Renal pelvis (tissue), 4 donors: ENCODE measurements around the gene ELOVL5. TPM values are rescaled to one million over a fixed set of nuclear protein-coding genes. Genes with fewer than 3 reads are reported as not detected.

Experiments
- DNase-seq: peaks from one replicate; pipeline ENCODE4 v3.0.0-alpha.2; 2013
- polyA plus RNA-seq, 3 donors: library from polyadenylated mRNA; unstranded; fragments of 120-200 nt; gene quantifications; one replicate each; pipeline ENCODE4 v1.2.1, GENCODE V29; 2013; ENCODE audit not compliant: insufficient read length in 3 of 3

The ELOVL5 gene
- polyA plus RNA-seq, 3 donors = 70.7 to 81.0 (median 76.6) TPM

DNA sequence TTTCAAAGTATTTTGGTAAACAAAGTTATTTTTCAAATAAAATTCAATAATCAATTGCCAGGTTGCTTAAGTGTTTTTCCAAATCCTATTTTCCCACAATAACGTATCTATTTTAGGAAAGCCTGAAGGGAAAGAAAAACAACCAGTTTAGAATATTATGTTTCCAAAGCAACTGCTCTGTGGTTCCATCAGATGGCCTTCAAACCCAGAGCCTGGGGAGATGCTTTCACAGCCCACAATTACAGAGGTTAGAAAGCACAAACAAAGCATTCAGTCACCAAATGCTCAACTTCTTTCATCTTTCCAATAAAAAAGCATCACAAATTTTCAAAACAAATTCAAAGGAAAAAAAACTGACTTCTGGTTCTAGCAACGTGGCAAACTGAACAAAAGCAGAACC lies 66.0 kb downstream of the ELOVL5 start:
- DNase-seq = no peak

DNA sequence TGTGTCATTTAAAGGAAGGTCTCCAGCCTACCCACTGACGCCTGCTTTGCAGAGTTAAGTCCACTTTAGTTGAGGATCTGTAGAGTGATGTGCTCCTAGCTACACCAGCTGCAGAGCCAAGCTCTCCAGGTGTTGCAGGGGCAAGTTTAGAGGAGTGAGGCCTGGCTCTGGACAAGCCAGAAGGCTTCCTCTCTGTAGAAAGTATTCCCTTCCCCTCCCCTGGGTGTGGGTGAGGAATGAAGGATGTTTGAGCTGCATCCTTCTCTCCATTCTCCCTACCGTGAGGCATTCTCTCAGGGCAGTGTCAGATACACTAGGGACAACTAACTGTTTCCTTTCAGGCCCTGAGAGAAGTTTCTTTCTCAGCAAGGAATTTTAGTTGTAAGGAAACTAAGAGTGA lies 66.5 kb downstream of the ELOVL5 start:
- DNase-seq = no peak

- DNase-seq = no peak
Measured at GRCh38 chr6:53281518-53282215, 67.1 kb downstream of the ELOVL5 start.

DNA sequence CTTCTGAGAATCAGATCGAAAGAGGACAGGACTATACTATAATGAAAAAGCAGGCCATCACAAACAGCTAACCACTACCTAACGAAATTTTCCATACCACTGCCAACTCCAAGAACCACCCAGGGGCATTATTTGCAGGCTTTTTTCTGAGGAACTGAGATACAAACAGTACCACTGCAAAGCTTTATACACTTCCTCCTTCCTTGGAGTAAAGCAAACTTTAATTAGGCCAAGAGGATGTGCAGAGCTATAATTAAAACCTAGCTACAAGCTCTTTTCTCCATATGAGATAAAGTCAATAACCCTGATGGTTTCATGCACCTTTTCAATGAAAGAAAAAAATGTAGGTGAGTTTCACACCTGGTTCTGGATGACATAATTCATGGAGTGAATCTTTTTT lies 68.5 kb downstream of the ELOVL5 start:
- no peak for DNase-seq

- DNase-seq = no peak
Measured at GRCh38 chr6:53279293-53279692, 69.5 kb downstream of the ELOVL5 start.

GRCh38 chr6:53273370-53273769 lies 75.4 kb downstream of the ELOVL5 start:
- DNase-seq = no peak

GRCh38 chr6:53269827-53270226 lies 78.9 kb downstream of the ELOVL5 start:
- no peak for DNase-seq

DNA sequence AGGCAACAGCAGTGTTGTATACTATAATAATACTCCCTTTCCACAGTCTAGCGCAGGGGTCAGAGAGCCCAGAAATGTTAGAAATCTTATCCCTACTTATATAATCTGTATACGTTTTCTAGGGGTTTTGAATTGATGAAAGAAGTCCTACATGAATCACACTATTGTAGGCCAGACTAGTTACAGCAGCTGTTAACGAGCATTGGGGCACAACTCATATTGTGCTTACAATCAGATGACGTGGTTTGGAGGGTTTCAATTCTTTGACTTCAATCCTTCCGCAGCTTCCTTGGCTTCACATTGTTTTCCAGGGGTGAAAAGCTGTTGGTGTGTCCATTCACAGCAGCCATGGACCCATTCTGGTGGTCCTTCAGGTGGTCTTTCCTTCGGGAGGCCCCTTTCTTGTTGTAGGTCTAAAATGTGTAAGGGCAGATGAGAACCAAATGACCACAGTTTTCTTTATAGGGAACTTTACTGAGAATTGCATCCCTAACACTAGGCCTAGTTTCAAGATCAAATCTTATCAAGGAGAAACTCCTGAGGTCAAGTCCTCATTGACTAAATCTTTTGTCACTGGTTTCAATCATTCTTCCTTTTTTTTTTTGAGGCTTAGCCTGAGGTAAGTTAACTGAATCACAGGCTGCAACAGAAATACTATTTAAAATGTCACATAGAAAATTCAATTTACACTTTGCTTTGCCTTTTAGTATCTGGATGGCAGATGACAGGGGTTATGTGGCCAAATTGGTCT lies 79.7 kb downstream of the ELOVL5 start:
- DNase-seq = no peak

- DNase-seq = no peak
Measured at GRCh38 chr6:53266553-53267090, 82.1 kb downstream of the ELOVL5 start.

GRCh38 chr6:53264915-53265607 lies 83.7 kb downstream of the ELOVL5 start:
- DNase-seq = no peak

DNA sequence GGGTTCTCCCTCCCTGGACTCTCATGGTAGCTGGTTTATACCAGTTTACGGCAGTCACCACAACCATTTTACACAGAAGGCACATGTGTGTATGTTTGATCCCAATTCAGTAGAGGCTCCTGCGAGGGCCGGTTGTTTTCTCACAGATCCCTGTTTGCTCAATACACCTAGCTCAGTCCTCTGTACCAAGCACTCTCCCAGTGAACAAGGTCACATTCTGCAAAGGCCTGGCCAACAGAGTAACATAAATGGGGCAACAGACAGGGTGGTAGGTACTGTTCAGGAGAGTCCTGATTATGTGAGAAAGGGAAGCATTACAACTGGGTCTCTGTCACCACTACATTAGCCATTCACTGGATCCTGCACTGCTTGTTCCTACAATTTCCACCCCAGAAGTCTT lies 84.4 kb downstream of the ELOVL5 start:
- no peak for DNase-seq

DNA sequence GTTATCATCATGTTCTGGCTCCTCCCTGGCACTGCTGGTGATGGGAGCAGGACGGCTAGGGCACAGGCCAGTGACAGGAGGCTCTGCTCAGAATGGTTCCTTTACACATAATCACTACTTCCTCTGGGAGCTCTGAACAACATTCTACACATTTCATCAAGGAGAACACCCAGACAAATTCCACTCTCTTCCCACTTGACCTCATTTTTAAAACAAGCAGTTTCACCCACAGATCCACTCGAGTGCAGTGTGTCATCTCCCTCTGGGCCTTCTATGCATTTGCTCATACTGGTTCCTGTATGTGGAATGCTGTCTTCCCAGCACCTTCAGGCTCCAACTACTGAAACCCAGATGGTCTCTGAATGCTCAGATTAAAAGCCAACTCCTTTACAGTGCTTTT lies 84.8 kb downstream of the ELOVL5 start:
- DNase-seq = no peak

DNA sequence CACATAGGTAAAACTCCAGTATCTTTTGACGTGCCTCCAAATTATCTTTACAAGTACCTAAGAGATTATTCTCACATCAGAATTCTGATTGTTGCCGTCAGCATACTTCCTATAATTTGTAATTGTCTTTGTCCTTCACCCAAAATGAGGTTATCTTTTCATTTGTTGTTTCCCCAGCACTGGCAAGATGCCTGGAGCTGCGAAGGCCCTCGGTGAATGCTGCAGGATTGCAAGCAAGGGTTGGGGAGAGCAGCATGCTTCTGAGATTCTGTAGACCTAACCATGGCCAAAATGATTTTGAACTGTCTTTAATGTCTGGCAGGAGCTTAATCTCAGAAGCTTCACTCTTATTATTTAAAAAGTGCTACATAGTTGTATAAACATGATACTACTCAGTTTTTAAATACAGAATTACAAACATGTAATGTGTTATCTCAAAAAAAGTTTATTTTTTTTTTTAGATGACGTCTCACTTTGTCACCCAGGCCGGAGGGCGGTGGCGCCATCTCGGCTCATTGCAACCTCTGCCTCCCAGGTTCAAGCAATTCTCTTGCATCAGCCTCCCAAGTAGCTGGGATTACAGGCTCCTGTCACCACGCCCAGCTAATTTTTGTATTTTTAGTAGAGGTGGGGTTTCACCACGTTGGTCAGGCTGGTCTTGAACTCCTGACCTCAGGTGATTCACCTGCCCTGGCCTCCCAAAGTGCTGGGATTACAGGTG lies 88.7 kb downstream of the ELOVL5 start:
- DNase-seq = no peak

DNA sequence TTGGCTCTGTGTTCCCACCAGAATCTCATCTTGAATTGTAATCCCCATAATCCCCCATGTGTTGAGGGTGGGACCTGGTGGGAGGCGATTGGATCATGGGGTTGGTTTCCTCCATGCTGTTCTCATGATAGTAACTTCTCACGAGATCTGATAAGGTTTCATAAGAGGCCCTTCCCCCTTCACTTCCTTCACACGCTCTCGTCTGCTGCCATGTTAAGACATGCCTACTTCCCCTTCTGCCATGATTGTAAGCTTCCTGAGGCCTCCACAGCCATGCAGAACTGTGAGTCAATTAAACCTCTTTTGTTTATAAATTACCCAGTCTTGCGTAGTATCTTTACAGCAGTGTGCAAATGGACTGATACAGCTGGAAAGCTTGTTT lies 90.0 kb downstream of the ELOVL5 start:
- no peak for DNase-seq

DNA sequence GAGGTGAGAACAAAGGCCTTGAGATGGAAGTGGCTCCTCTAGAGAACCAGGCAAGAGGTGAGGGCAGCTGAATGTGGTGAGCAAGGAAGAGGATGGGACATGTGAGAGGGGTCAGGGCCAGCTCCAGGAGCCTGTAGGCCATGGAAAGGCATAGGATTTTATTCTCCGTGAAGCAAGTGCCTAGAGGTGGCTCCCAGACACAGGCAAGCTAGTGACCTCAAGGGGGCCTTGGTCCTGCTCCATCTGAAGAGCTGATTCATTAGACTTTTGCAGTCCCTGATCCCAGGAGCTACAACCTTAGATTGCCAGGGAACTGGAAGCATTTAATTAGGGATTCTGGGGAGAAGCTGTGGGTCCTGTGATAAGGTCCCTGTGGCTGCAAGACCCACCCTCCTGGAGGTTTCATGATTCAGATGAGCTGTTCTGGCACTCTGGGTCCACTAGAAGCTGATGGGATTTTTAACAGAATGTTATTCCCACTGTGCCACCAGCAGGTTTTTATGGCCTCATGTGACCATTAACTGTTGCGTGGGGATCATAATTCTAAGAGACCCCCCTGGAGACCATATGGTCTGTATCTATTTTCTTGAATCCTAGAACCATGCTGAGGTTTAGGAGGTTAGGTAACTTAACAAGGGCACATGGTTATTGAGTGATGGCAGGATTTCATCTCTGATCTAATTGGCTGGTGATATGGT lies 90.5 kb downstream of the ELOVL5 start:
- no peak for DNase-seq

DNA sequence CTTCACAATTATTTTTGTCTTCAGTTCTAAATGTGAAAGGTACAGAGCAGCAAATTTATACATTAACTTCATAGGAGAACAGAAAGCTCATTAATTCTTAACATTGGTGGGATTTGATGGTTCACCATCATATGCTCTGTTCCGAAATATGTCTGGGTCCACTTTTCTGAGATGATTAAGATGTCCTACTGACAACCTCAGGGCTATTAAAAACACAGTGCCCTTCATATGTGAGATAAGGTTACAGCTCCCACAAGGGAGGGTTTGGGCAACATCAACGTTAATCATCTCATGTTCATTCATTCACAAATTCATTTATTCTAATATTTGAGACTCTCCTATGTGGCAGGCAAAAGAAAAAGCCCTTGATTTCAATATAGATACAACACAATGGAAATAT lies 91.2 kb downstream of the ELOVL5 start:
- DNase-seq = no peak

GRCh38 chr6:53257001-53257400 lies 91.7 kb downstream of the ELOVL5 start:
- no peak for DNase-seq

- DNase-seq = no peak
Measured at GRCh38 chr6:53252177-53252692, 96.5 kb downstream of the ELOVL5 start.

DNA sequence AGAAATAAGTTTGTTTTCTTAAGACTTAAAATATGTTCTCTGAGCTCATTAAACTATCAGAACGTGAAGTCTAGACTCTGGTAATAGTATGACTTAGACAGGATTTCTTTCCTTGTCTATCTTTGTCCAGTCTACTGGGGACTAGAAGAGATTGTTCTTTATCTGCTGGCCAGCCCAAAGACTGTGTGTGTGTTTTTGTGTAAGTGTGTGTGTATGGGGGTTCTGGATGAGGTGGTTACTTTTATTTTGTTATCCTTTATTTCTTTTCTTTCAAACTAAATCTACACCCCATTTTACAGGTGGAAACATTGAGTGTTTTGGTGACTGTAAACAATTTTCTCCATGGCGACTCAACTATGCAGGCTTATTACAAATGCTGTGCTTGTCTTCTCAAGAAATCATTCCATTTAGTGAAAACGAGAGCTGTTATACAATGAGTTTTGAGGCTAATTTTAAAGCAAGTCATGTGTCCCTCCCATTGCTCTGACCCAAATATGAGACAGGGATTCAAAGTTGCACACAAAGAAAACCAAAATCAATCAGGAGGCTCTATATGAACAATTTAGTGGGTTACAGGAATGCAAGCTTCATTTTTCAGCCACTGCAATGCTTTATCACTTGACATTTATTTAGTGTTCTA lies 97.6 kb downstream of the ELOVL5 start:
- no peak for DNase-seq

GRCh38 chr6:53250176-53251032 lies 98.3 kb downstream of the ELOVL5 start:
- DNase-seq = no peak
